H9 (cell line): ENCODE measurements around the gene IFITM1. TPM values are rescaled to one million over a fixed set of nuclear protein-coding genes. Genes with fewer than 3 reads are reported as not detected.
"Not testable (repeated sequence)": the region's sequence is repeated elsewhere in the genome, so short reads cannot be mapped to it uniquely, and the experiment has no call there.

ENCODE experiments used
- DNase-seq: peaks from one replicate; pipeline ENCODE4 v3.0.0-alpha.2; 2017
- H2AFZ ChIP-seq: one replicate; pipeline ENCODE4 v1.6.1; 2013; ENCODE audit warnings: mild to moderate bottlenecking, low read length, control low read depth, moderate library complexity
- H2AK5ac ChIP-seq: 2 replicates; pipeline ENCODE4 v1.6.1; 2013; ENCODE audit warnings: low read length, control low read depth, mixed read lengths; ENCODE audit not compliant: insufficient read length
- H2BK120ac ChIP-seq: one replicate; pipeline ENCODE4 v1.6.1; 2013; ENCODE audit warnings: low read depth, mild to moderate bottlenecking, low read length, control low read depth, inconsistent platforms; ENCODE audit not compliant: poor library complexity, severe bottlenecking
- H2BK12ac ChIP-seq: 2 replicates; pipeline ENCODE4 v1.6.1; 2013; ENCODE audit warnings: low read length, control low read depth, mixed read lengths, low read depth; ENCODE audit not compliant: insufficient read length
- H2BK15ac ChIP-seq: 2 replicates; pipeline ENCODE4 v1.6.1; 2013; ENCODE audit warnings: low read depth, low read length, control low read depth
- H2BK20ac ChIP-seq: one replicate; pipeline ENCODE4 v1.6.1; 2013; ENCODE audit warnings: low read depth, mild to moderate bottlenecking, low read length, control low read depth, inconsistent platforms; ENCODE audit not compliant: poor library complexity, severe bottlenecking
- H2BK5ac ChIP-seq: 2 replicates; pipeline ENCODE4 v1.6.1; 2013; ENCODE audit warnings: low read length, control low read depth, mixed read lengths; ENCODE audit not compliant: insufficient read length
- H3K14ac ChIP-seq: 2 replicates; pipeline ENCODE4 v1.6.1; 2013; ENCODE audit warnings: low read length, control low read depth; ENCODE audit not compliant: insufficient read depth
- H3K18ac ChIP-seq: 2 replicates; pipeline ENCODE4 v1.6.1; 2013; ENCODE audit warnings: low read depth, mild to moderate bottlenecking, mixed read lengths, low read length, control low read depth; ENCODE audit not compliant: insufficient read length
- H3K23ac ChIP-seq: 2 replicates; pipeline ENCODE4 v1.6.1; 2013; ENCODE audit warnings: low read length, control low read depth, mixed read lengths, low read depth; ENCODE audit not compliant: insufficient read length
- H3K23me2 ChIP-seq: 2 replicates; pipeline ENCODE4 v1.6.1; 2013; ENCODE audit warnings: low read depth, mild to moderate bottlenecking, mixed read lengths, low read length, control low read depth; ENCODE audit not compliant: insufficient read length, poor library complexity, severe bottlenecking
- H3K27ac ChIP-seq: 2 replicates; pipeline ENCODE4 v1.5.1; 2013; ENCODE audit warnings: low read length, control low read depth, mixed read lengths, low read depth; ENCODE audit not compliant: insufficient read length
- H3K27me3 ChIP-seq: 2 replicates; pipeline ENCODE4 v1.6.1; 2013; ENCODE audit warnings: low read length, control low read depth, inconsistent platforms; ENCODE audit not compliant: insufficient read depth
- H3K4ac ChIP-seq: 2 replicates; pipeline ENCODE4 v1.6.1; 2013; ENCODE audit warnings: low read depth, mild to moderate bottlenecking, control low read depth, inconsistent platforms, low read length, moderate library complexity
- H3K4me1 ChIP-seq: 2 replicates; pipeline ENCODE4 v1.6.1; 2013; ENCODE audit warnings: low read length, control low read depth, inconsistent platforms; ENCODE audit not compliant: insufficient read depth
- H3K4me2 ChIP-seq: 2 replicates; pipeline ENCODE4 v1.6.1; 2013; ENCODE audit warnings: low read length, control low read depth, mixed read lengths; ENCODE audit not compliant: insufficient read length, insufficient read depth
- H3K56ac ChIP-seq: 2 replicates; pipeline ENCODE4 v1.6.1; 2013; ENCODE audit warnings: low read depth, mild to moderate bottlenecking, mixed read lengths, low read length, control low read depth; ENCODE audit not compliant: insufficient read length
- H3K79me1 ChIP-seq: 2 replicates; pipeline ENCODE4 v1.6.1; 2013; ENCODE audit warnings: low read depth, mild to moderate bottlenecking, moderate library complexity, low read length, control low read depth, inconsistent platforms; ENCODE audit not compliant: insufficient read depth, poor library complexity, severe bottlenecking
- H3K79me2 ChIP-seq: 2 replicates; pipeline ENCODE4 v1.6.1; 2013; ENCODE audit warnings: low read length, control low read depth, inconsistent platforms; ENCODE audit not compliant: insufficient read depth
- H3K9ac ChIP-seq: 2 replicates; pipeline ENCODE4 v1.6.1; 2013; ENCODE audit warnings: low read length, control low read depth, mixed read lengths; ENCODE audit not compliant: insufficient read length; ENCODE audit errors: extremely low read depth
- H3K9me3 ChIP-seq: one replicate; pipeline ENCODE4 v1.6.1; 2013; ENCODE audit warnings: low read depth, low read length, inconsistent platforms; ENCODE audit not compliant: control insufficient read depth
- H3T11ph ChIP-seq: one replicate; pipeline ENCODE4 v1.6.1; 2013; ENCODE audit warnings: mild to moderate bottlenecking, low read length, control low read depth, inconsistent platforms
- H4K20me1 ChIP-seq: one replicate; pipeline ENCODE4 v1.6.1; 2013; ENCODE audit not compliant: control insufficient read depth, insufficient read length, insufficient read depth
- H4K5ac ChIP-seq: 2 replicates; pipeline ENCODE4 v1.6.1; 2013; ENCODE audit warnings: low read depth, mild to moderate bottlenecking, mixed read lengths, low read length, control low read depth; ENCODE audit not compliant: insufficient read length
- H4K8ac ChIP-seq: replicated peaks from 2 replicates; pipeline ENCODE4 v1.6.1; 2013; ENCODE audit warnings: low read length, control low read depth, mixed read lengths, low read depth; ENCODE audit not compliant: insufficient read length
- H4K91ac ChIP-seq: 2 replicates; pipeline ENCODE4 v1.6.1; 2013; ENCODE audit warnings: low read depth, mild to moderate bottlenecking, moderate library complexity, mixed read lengths, low read length, control low read depth; ENCODE audit not compliant: insufficient read length
- H3K27ac Mint-ChIP-seq, 3 experiments: 2 replicates in 2 of 3; 3 replicates in 1 of 3; pipeline ENCODE4 v1.8.0; 2020 to 2021; ENCODE audit warnings: mixed read lengths in 3 of 3, mild to moderate bottlenecking in 1 of 3, moderate library complexity in 1 of 3
- H3K27me3 Mint-ChIP-seq: 2 replicates; pipeline ENCODE4 v1.8.0; 2021; ENCODE audit warnings: low read depth, mild to moderate bottlenecking, moderate library complexity, mixed read lengths
- H3K36me3 Mint-ChIP-seq, 3 experiments: 2 replicates in 2 of 3; 3 replicates in 1 of 3; pipeline ENCODE4 v1.8.0; 2020 to 2021; ENCODE audit warnings: low read depth in 3 of 3, mixed read lengths in 3 of 3; ENCODE audit not compliant: insufficient read depth in 1 of 3
- H3K4me1 Mint-ChIP-seq, 2 experiments: 2 replicates each; pipeline ENCODE4 v1.8.0; 2020; ENCODE audit warnings: mixed read lengths in 2 of 2
- H3K4me3 Mint-ChIP-seq, 2 experiments: 2 replicates in 1 of 2; 3 replicates in 1 of 2; pipeline ENCODE4 v1.8.0; 2020 to 2021; ENCODE audit warnings: mild to moderate bottlenecking in 2 of 2, mixed read lengths in 2 of 2, moderate library complexity in 1 of 2
- H3K9me3 Mint-ChIP-seq, 2 experiments: 2 replicates in 1 of 2; 3 replicates in 1 of 2; pipeline ENCODE4 v1.8.0; 2020; ENCODE audit warnings: mild to moderate bottlenecking in 2 of 2, mixed read lengths in 2 of 2, moderate library complexity in 1 of 2
- WGBS: extraction: QIAGEN DNeasy Blood & Tissue Kit; methylation state at CpG from one replicate; pipeline ENCODE4 v1.1.7; 2013; ENCODE audit warnings: missing lambda C conversion rate, low lambda C conversion rate, mixed read lengths; ENCODE audit not compliant: insufficient read length; ENCODE audit errors: extremely low coverage; 5-methylcytosine and 5-hydroxymethylcytosine counted together
- total RNA-seq: library from RNA; stranded (reverse); gene quantifications from 2 replicates; pipeline ENCODE4 v1.2.1, GENCODE V29; 2021

IFITM1 gene
- total RNA-seq, 1 experiment from 2014 or later, result 500 TPM

GRCh38 chr11:309979-310572 lies 3.8 kb upstream of the IFITM1 start:
- Histone ChIP-seq H3K23me2 (peaks cover 14% of the 10 kb centered on the region), H3K4me1 (peaks cover 21% of the 10 kb centered on the region; the same call in 1 of the 2 replicates), H3K4me2 (peak overlapping the region; percentile 55)
- H2AK5ac ChIP-seq, H3K27ac Mint-ChIP-seq, H3K9me3 ChIP-seq, H3K79me2 ChIP-seq, H3T11ph ChIP-seq, H2BK5ac ChIP-seq, H3K14ac ChIP-seq, DNase-seq, H2BK15ac ChIP-seq, H3K27me3 ChIP-seq, H2BK120ac ChIP-seq, H2AFZ ChIP-seq, H2BK12ac ChIP-seq, H3K18ac ChIP-seq, H3K4ac ChIP-seq, H4K20me1 ChIP-seq, H3K27me3 Mint-ChIP-seq, H3K9me3 Mint-ChIP-seq, H2BK20ac ChIP-seq, H4K8ac ChIP-seq, H3K79me1 ChIP-seq, H3K9ac ChIP-seq, H3K27ac ChIP-seq, H3K56ac ChIP-seq, H4K5ac ChIP-seq, H3K23ac ChIP-seq, H4K91ac ChIP-seq: not testable (repeated sequence)
- Mint-ChIP-seq H3K4me3 (peak overlapping the region; percentile 87 to 91), H3K36me3 (peaks cover 1 to 11% (median 7%) of the 10 kb centered on the region in 3 experiments; a peak in 6 of 7 replicates), H3K4me1 (peaks cover 59 to 77% of the 10 kb centered on the region in 2 experiments)
- WGBS, result no CpG with 5 or more reads among the region's 18 CpGs

GRCh38 chr11:311013-311748 lies 2.7 kb upstream of the IFITM1 start:
- peaks cover 4 to 15% (median 11%) of the 10 kb centered on the region in 3 experiments; a peak in 6 of 7 replicates for H3K36me3 Mint-ChIP-seq
- not testable (repeated sequence) for H3K27me3 ChIP-seq, H3K56ac ChIP-seq, H3K27ac Mint-ChIP-seq, H4K5ac ChIP-seq, DNase-seq, H3K18ac ChIP-seq, H3K9ac ChIP-seq, H3K9me3 ChIP-seq, H4K91ac ChIP-seq, H2BK15ac ChIP-seq, H2AFZ ChIP-seq, H3K23ac ChIP-seq, H3K9me3 Mint-ChIP-seq, H4K8ac ChIP-seq, H3K14ac ChIP-seq, H2AK5ac ChIP-seq, H3K79me1 ChIP-seq, H2BK20ac ChIP-seq, H2BK12ac ChIP-seq, H3K4me2 ChIP-seq, H3K79me2 ChIP-seq, H4K20me1 ChIP-seq, H2BK5ac ChIP-seq, H3K4ac ChIP-seq, H3K27ac ChIP-seq, H3T11ph ChIP-seq, H3K27me3 Mint-ChIP-seq, H2BK120ac ChIP-seq
- H3K4me3 Mint-ChIP-seq, result peak overlapping the region; percentile 62 to 67; a peak in 4 of 5 replicates
- WGBS, result no CpG with 5 or more reads among the region's 71 CpGs
- Histone ChIP-seq H3K4me1 (peaks cover 15% of the 10 kb centered on the region; the same call in 1 of the 2 replicates), H3K23me2 (peaks cover 23% of the 10 kb centered on the region)
- H3K4me1 Mint-ChIP-seq, result peaks cover 52 to 72% of the 10 kb centered on the region in 2 experiments
